ENCODE results near the gene SLC25A45.

SLC25A45 gene

DNA sequence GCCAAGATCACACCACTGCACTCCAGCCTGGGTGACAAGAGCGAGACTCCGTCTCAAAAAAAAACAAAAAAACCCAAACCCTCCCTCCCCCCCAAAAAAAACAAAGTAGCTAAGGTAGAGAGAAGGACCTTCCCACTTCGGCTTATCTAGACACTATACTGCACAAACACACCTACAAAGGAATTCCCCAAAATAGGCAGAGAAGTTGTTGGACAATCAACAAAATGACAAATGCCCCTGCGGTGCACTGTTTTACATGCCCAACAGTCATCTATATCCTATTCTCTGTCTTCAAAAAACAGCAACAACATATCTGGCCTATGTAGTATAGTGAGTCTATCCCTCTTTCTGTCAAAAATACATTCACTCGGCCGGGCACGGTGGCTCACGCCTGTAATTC lies 55.4 kb downstream of the SLC25A45 start:
- no peak for DNase-seq (ENCODE audit: low read depth in 1 of 2, low spot score in 1 of 2)

DNA sequence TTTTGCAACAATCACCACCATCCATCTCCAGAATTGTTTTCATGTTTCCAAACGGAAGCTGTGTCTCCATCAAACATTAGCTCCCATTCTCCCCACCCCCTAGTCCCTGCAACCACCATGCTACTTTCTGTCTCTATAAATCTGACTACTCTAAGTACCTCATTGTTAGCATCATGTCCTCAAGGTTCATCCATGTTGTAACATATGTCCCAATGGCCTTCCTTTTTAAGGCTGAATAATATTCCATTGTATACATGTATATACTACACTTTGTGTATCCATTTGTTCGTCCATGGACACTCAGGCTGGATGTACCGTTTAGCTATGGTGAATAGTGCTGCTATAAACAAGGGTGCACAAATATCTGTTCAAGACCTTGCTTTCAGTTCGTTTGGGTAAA lies 57.0 kb downstream of the SLC25A45 start:
- no peak for DNase-seq (ENCODE audit: low read depth in 1 of 2, low spot score in 1 of 2)
